ENCODE measurements around the gene CTDSP1.

CTDSP1 gene

GRCh38 chr2:218383892-218384519 is 15.7 kb upstream of the CTDSP1 start:
- peak; percentile 33 for DNase-seq

- DNase-seq, result no peak
Measured at GRCh38 chr2:218384975-218385374, 14.7 kb upstream of the CTDSP1 start.

GRCh38 chr2:218386505-218387368 is 12.9 kb upstream of the CTDSP1 start:
- no peak for DNase-seq

DNA sequence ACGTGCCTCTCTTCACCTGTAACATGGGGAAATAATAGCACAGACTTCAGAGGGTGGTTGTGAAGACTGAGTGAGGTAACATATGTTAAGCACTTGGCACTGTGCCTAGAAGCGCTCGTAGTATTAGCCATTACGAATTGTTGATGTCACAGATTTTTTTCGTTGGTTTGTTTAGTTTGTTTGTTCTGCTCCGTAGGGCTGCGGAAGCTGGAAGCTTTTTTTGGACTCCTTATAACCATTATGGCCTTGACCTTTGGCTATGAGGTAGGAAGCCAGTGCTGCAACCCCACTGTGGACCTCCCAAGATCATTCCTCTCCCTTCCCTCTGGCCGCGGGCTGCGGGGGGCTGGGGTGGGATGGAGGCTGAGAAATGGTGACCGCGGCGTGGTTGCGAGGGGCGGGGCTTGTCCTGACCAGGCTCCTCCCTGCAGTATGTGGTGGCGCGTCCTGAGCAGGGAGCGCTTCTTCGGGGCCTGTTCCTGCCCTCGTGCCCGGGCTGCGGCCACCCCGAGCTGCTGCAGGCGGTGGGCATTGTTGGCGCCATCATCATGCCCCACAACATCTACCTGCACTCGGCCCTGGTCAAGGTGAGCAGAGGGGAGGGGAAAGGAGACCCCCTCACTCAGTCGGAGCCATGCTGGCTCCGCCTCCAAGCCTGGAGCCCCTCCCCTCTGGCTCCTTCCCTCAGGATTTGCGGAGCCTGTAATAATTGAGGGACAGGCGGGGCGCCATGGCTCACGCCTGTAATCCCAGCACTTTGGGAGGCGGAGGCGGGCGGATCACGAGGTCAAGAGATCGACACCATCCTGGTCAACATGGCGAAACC is 12.1 kb upstream of the CTDSP1 start:
- peak; percentile 94 for DNase-seq

GRCh38 chr2:218389333-218390150 is 10.1 kb upstream of the CTDSP1 start:
- DNase-seq, result no peak

GRCh38 chr2:218391202-218391601 is 8.5 kb upstream of the CTDSP1 start:
- DNase-seq, result no peak

- no peak for DNase-seq
Measured at GRCh38 chr2:218392459-218392858, 7.2 kb upstream of the CTDSP1 start.

DNA sequence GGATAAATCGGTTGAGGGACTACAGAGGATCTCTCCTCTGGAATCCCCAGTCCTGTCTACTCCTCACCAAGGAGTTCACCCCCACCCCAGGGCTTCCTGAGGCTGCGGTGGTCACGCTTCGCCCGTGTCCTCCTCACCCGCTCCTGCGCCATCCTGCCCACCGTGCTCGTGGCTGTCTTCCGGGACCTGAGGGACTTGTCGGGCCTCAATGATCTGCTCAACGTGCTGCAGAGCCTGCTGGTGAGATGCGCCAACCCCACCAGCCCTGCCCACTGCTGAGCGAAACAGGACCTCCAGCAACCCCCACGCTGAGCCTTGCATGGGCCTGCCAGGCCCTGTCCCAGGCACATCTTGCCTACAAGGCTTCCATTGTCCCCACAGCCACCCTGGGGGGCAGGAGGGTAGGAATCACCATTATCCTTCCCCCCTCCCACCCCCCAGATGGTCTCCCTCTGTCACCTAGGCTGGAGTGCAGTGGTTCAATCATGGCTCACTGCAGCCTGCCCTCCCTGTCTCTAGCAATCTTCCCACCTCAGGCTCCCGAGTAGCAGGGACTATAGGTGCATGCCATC is 6.7 kb upstream of the CTDSP1 start:
- no peak for DNase-seq

GRCh38 chr2:218393750-218394290 is 5.8 kb upstream of the CTDSP1 start:
- no peak for DNase-seq

DNA sequence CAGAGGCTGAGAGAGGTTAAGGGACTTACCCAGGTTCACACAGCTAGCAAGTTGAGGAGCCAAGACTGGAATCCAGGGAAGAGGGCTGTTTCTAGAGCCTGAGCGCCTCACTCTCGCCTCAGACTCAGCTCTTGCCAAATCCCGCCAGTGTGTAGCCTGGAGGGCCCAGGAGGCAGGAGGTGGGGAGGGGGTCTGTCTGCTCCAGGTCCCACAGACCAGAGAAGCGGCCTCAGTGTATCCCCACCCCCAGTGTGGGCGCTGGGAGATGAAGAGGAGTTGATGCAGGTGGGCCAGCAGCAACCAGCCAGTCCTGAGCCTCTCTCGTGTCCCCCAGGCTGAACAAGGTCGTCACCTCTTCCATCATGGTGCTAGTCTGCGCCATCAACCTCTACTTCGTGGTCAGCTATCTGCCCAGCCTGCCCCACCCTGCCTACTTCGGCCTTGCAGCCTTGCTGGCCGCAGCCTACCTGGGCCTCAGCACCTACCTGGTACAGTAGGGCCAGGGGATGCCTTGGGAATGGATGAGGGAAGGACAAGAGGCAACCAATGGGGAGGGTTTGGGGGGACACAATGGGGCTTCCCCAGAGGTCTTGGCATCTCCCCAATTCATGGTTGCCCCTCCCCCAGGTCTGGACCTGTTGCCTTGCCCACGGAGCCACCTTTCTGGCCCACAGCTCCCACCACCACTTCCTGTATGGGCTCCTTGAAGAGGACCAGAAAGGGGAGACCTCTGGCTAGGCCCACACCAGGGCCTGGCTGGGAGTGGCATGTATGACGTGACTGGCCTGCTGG is 5.2 kb upstream of the CTDSP1 start:
- DNase-seq, result no peak

- no peak for DNase-seq
Measured at GRCh38 chr2:218395090-218395444, 4.6 kb upstream of the CTDSP1 start.

DNA sequence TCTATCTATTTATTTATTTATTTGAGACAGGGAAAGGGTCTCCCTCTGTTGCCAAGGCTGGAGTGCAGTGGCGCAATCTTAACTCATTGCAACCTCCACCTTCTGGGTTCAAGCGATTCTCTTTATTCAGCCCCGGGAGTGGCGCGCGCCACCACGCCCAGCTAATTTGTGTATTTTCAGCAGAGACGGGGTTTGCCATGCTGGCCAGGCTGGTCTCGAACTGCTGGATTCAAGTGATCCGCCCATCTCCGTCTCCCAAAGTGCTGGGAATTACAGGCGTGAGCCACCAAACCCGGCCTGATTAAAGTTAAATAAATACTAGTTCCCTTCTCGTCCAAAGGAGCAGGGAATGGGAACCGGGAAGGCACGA is 4.2 kb upstream of the CTDSP1 start:
- DNase-seq, result no peak

DNA sequence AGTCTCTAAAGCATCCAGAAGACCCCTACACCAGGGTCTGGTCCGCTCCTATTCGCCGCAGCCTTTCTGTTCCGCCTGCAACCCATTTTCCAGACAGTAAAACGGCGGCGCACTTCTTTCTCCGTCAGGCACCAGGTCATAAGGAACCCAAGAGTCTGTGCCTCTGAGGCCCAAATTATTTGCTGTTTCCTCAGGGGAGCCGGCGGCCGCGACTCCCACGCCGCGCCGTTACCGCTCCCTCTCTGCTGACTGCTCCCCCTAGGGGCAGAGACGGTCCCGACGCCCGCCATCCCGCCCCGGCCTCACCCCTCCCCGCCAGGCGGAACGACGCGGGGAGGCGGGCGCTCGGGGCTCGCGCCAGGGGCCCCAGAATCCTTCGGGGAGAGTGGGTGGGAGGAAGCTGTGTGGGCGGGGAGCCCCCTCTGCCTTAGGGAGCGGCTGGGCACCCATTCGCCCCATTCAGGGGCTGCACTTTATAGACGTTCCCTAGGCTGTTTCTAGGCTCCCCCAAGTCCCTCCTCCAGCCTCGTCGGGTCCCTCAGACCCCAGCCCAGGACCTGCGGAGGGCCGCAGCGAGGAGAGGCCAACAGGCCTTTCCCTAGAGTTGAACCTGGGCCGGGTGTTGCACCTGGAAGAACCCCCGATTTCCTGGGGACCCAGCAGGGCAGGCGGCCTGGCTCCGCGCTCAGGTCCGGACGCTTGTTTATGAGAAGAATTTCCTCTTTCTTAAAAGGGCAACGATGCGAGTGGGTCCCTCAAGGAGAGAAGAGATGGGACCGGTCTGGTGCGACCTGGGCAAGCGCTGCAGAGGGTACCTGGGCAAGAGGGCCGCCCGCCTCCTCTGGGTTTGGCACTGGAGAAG is 3.6 kb upstream of the CTDSP1 start:
- peak; percentile 95 for DNase-seq

DNA sequence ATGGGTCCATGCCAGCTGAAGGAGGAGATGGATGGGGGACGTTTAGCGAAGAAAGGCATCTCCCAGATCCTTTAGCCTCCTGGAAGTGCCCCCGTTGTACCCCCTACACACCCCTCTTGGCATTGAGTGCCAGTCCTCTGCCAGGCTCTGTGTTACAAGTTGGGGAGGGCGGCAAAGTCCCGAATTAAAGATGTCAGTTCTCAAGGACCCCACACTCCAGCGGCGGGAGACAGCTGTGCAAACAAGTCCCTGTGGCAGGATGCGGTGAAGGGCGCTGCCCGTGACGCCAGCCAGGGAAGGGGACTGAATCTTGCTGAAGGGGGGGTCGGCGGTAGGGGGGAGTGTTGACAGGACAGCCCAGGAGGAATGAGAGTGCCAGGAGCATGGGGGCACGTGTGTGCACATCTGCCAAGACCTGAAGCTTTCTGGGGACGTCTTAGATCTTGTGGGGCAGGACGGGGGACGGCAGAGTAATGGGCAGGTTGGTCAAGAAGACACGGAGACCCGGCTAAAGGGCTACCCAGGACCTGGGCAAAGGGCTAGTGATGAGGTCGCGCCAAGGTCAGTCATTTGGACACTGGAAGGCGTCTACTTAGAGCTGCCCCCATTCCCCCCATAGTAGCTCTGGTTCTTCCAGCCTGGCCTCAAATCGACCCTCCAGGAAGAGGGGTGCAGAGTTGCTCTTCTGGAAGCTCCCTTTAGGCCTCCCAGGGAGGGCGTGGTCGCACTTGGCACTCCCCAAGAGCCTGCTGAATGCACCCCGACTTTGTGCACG is 2.8 kb upstream of the CTDSP1 start:
- DNase-seq, result peak; percentile 91

- no peak for DNase-seq
Measured at GRCh38 chr2:218397463-218397819, 2.2 kb upstream of the CTDSP1 start.

- peak; percentile 88 for DNase-seq
Measured at GRCh38 chr2:218397820-218398436, 1.7 kb upstream of the CTDSP1 start.

DNA sequence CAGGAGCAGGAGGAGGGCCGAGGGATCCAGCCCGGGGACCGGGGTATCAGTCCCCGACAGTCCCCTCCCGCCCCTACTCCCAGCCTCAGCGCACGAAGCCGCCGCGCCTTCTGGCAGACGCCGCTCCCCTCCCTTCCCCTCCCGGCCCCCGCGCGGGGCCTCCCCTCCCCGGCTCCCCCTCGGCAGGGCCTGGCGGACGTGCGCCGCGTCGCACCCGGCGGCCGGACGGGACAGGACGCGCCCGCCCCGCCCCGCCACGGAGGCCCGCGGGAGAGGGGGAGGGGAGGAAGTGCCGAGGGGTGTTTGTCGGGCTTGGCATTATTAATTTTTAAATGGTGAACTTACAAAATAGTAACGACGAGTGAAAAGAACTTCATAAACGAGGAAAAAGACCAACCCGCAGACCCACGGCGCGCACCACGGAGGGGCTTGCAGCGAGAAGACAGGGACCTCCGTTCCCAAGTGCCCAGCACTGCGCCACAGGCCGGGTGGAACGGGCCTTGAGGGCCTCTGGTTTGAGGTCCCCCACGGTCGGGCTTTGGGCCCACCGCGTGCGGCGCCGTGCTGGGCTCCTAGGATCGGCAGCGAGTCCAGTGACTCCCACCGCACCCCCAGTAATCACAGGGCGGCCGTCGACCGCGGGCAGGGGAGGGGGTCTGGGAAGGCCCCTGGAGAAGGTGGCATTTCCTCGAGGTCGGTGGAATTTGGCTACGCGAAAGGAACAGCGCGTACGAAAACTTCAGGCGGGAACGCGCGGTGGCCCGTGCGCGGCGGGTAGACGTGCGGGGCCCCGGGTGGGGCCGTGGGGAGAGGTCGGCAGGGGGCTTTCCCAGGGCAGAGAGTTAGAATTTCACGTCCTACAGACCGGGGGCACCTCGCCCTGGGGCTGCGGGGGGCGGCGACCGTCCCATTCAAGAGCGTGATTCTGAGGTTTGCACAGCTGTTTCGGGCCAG is 954 bp upstream of the CTDSP1 start:
- peak; percentile 89 for DNase-seq
